Ovary (tissue), 9 donors: Measurements from ENCODE around the gene RYR1. TPM values are rescaled to one million over a fixed set of nuclear protein-coding genes. Genes with fewer than 3 reads are reported as not detected.
"Not testable (repeated sequence)": the region's sequence is repeated elsewhere in the genome, so short reads cannot be mapped to it uniquely, and the experiment has no call there.

ENCODE experiments used
- DNase-seq, 5 donors: peaks; one replicate each; pipeline ENCODE4 v3.0.0-alpha.2; 2019 to 2020
- H3K27ac ChIP-seq, 2 donors: fragments of 200-600 bp; one replicate each; pipeline versions ENCODE4 v1.5.1 to v1.8.0; 2019 to 2022
- H3K27me3 ChIP-seq: fragments of 200-600 bp; one replicate; pipeline ENCODE4 v1.8.0; 2022
- H3K36me3 ChIP-seq: fragments of 200-600 bp; sonication (generic); one replicate; pipeline ENCODE4 v1.5.1; 2019
- H3K4me1 ChIP-seq: one replicate; pipeline ENCODE4 v1.8.1; 2013; ENCODE audit warnings: mild to moderate bottlenecking, moderate library complexity; ENCODE audit not compliant: insufficient read depth
- H3K4me3 ChIP-seq: fragments of 200-600 bp; sonication (generic); one replicate; pipeline ENCODE4 v1.5.1; 2017
- H3K9me3 ChIP-seq, 2 donors: fragments of 200-600 bp in 1 of 2; sonication (generic) in 1 of 2; one replicate each; pipeline versions ENCODE4 v1.5.1 to v1.8.1; 2013 to 2019; ENCODE audit warnings: mild to moderate bottlenecking in 1 of 2, moderate library complexity in 1 of 2
- EP300 ChIP-seq: sonication (generic); formaldehyde crosslinking; IDR thresholded peaks from one replicate; pipeline ENCODE4 v1.6.1; 2017; ENCODE audit warnings: antibody characterized with exemption
- POLR2A ChIP-seq: fragments of 450-650 bp; IDR thresholded peaks from one replicate; pipeline ENCODE4 v1.6.1; 2017; ENCODE audit warnings: antibody characterized with exemption, mild to moderate bottlenecking, moderate library complexity
- WGBS, 3 donors: extraction: QIAGEN DNeasy Blood & Tissue Kit in 1 of 3; methylation state at CpG; one replicate each; pipeline versions ENCODE4 v1.1.5 to v1.1.7; 2013 to 2017; 5-methylcytosine and 5-hydroxymethylcytosine counted together
- intact Hi-C, 4 donors: fragments of 100-400 bp; cut with DNase I; formaldehyde crosslinking; loops; one replicate each; pipeline versions ENCODE4 v1.11.0 to v1.15.1; 2022 to 2023
- polyA plus RNA-seq, 2 donors: library from polyadenylated mRNA; stranded (reverse); fragments of 200-250 nt in 1 of 2; fragments of 350-450 nt in 1 of 2; fragmentation: Illumina TruSeq in 1 of 2; extraction: RNeasy Lipid Tissue Mini Kit (QIAGEN cat#74804) in 1 of 2; gene quantifications; one replicate each; pipeline ENCODE4 v1.2.3, GENCODE V29; 2013 to 2014
- total RNA-seq, 7 donors: library from RNA; depleted of rRNA in 2 of 7; stranded (reverse); fragments of >200 nt in 2 of 7; fragmentation: NEBNext Ultra II Directional in 3 of 7; extraction: Animal tissue kit (Norgen Biotek cat#: 25700) in 3 of 7; gene quantifications; one replicate each; pipeline versions ENCODE4 v1.1.0 to v1.2.4, GENCODE V29; 2016 to 2023
- TF ChIP-seq, protein P1 (sequence below), 3 donors: fragments of 450-650 bp in 2 of 3; fragments of 200-600 bp in 1 of 3; IDR thresholded peaks; one replicate each; pipeline versions ENCODE4 v1.5.1 to v1.8.0; 2016 to 2022; ENCODE audit warnings: antibody characterized with exemption in 3 of 3, mild to moderate bottlenecking in 1 of 3
- donor health status: DM: no; HTN: no; CAD: no; lungs with moderate emphysema.
- donor health status: DM: no; HTN: no; CAD: no.
- donor health status: Bipolar disorder and iron deficiency.
- donor health status: DM: yes; HTN: yes; CAD: no.
- donor health status: DM: no; HTN: no; CAD: no.
- donor health status: DM: yes; HTN: yes; CAD: no.

The RYR1 gene
- total and polyA plus RNA-seq, 9 donors: 0.57 to 2.6 (median 1.0) TPM

DNA sequence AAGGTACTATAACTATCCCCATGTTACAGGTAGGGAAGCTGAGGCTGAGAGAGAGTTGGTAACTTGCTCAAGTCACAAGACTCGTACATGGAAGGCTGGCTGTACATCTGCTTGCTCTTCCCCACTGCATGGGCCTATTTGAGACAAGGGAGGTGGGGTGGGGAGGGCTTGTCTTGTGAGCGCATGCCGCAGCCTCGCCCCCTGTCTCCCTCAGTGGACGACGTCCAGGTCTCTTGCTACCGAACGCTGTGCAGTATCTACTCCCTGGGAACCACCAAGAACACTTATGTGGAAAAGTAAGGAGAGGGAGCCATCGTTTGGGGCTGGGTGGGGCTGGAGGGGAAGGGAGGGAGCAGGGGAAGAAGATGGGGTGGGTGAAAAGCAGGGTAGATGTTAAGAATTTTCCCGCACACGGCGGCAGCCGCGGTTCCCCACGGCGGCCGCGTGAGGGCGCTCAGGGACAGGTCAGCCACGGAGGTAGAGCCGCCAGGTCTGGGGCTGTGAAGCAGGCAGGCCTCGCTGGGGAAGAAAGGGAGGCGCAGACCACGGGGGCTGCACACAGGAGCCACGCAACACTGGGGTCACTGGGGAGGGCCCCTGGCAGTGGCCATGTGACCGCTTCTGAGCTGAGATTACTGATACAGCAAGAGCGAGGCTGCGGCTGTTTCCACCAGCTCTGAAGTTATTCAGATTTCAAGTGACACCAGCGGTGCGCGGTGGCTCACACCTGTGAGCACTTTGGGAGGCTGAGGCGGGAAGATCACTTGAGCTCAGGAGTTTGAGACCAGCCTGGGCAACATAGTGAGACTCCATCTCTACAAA is 81.5 kb downstream of the RYR1 start:
- DNase-seq: peak; percentile 52 to 81 (median 65)
- Histone ChIP-seq H3K27ac (no peak overlapping the region), H3K36me3 (no peaks in the 10 kb centered on the region), H3K4me1 (peaks cover 2% of the 10 kb centered on the region), H3K4me3 (no peak overlapping the region), H3K9me3 (no peaks in the 10 kb centered on the region), H3K27me3 (no peaks in the 10 kb centered on the region)
- intact Hi-C loops: loop anchor here in 3 of 4 donors (5.0 to 10.0 kb wide), 3 partner anchors 90 to 412 kb away; partner anchors contain the start of gene CCER2 (in 1 of the 3)
- 10 to 17% (median 13%) methylated on average over 32 of the region's 32 CpGs for WGBS, 3 donors
- TF ChIP-seq POLR2A: no peak
- TF ChIP-seq EP300: no peak
- TF ChIP-seq, protein P1, sequence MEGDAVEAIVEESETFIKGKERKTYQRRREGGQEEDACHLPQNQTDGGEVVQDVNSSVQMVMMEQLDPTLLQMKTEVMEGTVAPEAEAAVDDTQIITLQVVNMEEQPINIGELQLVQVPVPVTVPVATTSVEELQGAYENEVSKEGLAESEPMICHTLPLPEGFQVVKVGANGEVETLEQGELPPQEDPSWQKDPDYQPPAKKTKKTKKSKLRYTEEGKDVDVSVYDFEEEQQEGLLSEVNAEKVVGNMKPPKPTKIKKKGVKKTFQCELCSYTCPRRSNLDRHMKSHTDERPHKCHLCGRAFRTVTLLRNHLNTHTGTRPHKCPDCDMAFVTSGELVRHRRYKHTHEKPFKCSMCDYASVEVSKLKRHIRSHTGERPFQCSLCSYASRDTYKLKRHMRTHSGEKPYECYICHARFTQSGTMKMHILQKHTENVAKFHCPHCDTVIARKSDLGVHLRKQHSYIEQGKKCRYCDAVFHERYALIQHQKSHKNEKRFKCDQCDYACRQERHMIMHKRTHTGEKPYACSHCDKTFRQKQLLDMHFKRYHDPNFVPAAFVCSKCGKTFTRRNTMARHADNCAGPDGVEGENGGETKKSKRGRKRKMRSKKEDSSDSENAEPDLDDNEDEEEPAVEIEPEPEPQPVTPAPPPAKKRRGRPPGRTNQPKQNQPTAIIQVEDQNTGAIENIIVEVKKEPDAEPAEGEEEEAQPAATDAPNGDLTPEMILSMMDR (IDR thresholded peaks at IDR 0.05): peak; percentile 51 to 83 (median 67)

DNA sequence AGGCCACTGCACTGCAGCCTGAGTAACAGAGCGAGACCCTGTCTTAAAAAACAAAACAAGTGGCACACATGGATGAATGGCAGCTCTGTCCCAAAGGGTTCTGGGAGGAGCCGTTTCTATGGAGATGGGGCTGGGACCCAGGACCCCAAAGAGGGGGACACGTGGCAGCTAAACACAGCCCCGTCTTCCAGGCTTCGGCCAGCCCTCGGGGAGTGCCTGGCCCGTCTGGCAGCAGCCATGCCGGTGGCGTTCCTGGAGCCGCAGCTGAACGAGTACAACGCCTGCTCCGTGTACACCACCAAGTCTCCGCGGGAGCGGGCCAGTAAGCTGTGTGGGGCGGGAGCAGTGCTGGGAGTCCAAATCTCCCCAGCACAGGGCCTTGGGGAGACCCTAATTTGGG is 82.4 kb downstream of the RYR1 start:
- Histone ChIP-seq H3K27ac (no peak overlapping the region), H3K4me1 (peaks cover 2% of the 10 kb centered on the region), H3K27me3 (no peaks in the 10 kb centered on the region), H3K9me3 (no peaks in the 10 kb centered on the region), H3K36me3 (no peaks in the 10 kb centered on the region), H3K4me3 (no peak overlapping the region)
- DNase-seq: no peak
- TF ChIP-seq, protein P1 (IDR thresholded peaks at IDR 0.05): no peak
- TF ChIP-seq EP300 (no peak), POLR2A (no peak)
- 78 to 86% (median 80%) methylated on average over 17 of the region's 17 CpGs for WGBS, 3 donors
- intact Hi-C loops: loop anchor here in 3 of 4 donors (5.0 to 10.0 kb wide), 3 partner anchors 89 to 411 kb away; partner anchors contain the start of gene CCER2 (in 1 of the 3)

DNA sequence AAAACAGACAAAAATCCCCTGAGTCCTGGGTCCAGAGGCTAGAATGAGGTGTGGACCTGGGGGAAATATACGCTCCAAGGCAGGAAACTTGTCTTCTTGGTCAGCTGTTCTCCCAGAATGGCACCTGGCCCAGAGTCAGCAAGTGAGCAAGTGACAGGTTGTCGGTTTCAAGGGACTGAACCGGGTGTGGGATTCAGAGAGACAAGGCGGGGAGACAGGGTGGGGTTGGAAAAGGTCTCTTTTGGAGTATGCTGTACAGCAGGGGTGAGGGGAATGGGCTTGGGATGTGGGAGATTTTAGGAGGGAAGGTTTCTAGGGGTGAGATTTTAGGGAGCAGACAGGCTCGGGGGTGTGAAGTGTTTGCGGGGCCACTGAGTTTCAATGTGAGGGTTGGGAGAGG is 83.3 kb downstream of the RYR1 start:
- 81 to 83% (median 81%) methylated on average over 6 of the region's 6 CpGs for WGBS, 3 donors
- H3K36me3 ChIP-seq: no peaks in the 10 kb centered on the region
- peaks cover 2% of the 10 kb centered on the region for H3K4me1 ChIP-seq
- no peaks in the 10 kb centered on the region for H3K9me3 ChIP-seq
- intact Hi-C loops: loop anchor here in 3 of 4 donors (5.0 to 10.0 kb wide), 3 partner anchors 88 to 410 kb away; partner anchors contain the start of gene CCER2 (in 1 of the 3)
- H3K27me3 ChIP-seq: no peaks in the 10 kb centered on the region
- TF ChIP-seq, protein P1 (IDR thresholded peaks at IDR 0.05): no peak
- TF ChIP-seq EP300: no peak
- TF ChIP-seq POLR2A: no peak
- H3K4me3 ChIP-seq: no peak overlapping the region
- no peak for DNase-seq
- no peak overlapping the region for H3K27ac ChIP-seq

DNA sequence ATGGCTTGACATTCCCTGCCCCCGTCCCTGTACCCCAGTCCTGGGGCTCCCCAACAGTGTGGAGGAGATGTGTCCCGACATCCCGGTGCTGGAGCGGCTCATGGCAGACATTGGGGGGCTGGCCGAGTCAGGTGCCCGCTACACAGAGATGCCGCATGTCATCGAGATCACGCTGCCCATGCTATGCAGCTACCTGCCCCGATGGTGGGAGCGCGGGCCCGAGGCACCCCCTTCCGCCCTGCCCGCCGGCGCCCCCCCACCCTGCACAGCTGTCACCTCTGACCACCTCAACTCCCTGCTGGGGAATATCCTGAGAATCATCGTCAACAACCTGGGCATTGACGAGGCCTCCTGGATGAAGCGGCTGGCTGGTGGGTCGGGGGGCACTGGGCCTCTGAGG is 83.8 kb downstream of the RYR1 start:
- H3K4me3 ChIP-seq: no peak overlapping the region
- H3K4me1 ChIP-seq: peaks cover 2% of the 10 kb centered on the region
- H3K27me3 ChIP-seq: no peaks in the 10 kb centered on the region
- intact Hi-C loops: loop anchor here in 3 of 4 donors (5.0 to 10.0 kb wide), 3 partner anchors 87 to 410 kb away; partner anchors contain the start of gene CCER2 (in 1 of the 3)
- no peak for DNase-seq
- H3K9me3 ChIP-seq: no peaks in the 10 kb centered on the region
- WGBS, 3 donors: 83 to 89% (median 87%) methylated on average over 21 of the region's 21 CpGs
- H3K36me3 ChIP-seq: no peaks in the 10 kb centered on the region
- no peak overlapping the region for H3K27ac ChIP-seq
- TF ChIP-seq, protein P1 (IDR thresholded peaks at IDR 0.05): no peak
- no peak for TF ChIP-seq EP300
- no peak for TF ChIP-seq POLR2A

DNA sequence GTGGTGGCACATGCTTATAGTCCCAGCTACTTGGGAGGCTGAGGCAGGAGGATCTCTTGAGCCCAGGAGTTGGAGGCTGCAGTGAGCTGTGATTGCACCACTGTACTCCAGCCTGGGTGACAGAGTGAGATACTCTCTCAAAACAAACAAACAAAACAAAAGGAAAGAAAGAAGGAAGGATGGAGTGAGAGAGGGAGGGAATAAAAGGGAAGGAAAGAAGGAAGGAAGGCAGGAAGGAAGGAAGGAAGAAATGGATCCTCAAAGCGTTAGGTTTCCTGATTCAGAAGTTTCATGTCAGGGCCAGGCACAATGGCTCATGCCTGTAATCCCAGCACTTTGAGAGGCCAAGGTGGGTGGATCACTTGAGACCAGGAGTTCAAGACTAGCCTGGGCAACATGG is 84.5 kb downstream of the RYR1 start:
- H3K4me3 ChIP-seq, H3K9me3 ChIP-seq, H3K36me3 ChIP-seq, DNase-seq, H3K27ac ChIP-seq, H3K27me3 ChIP-seq, H3K4me1 ChIP-seq: not testable (repeated sequence)
- intact Hi-C loops: loop anchor here in 3 of 4 donors (5.0 to 10.0 kb wide), 3 partner anchors 87 to 409 kb away; partner anchors contain the start of gene CCER2 (in 1 of the 3)
- WGBS, 3 donors: 63 to 84% (median 67%) methylated on average over 1 of the region's 1 CpG
